Measurements from ENCODE around the gene KCNH2. TPM values are rescaled to one million over a fixed set of nuclear protein-coding genes. Genes with fewer than 3 reads are reported as not detected.

The KCNH2 gene
- total and polyA plus RNA-seq, 2 of the 8 experiments (the other 6 are each of a cell fraction or from before 2014, with no cell fraction given): 8.0 to 15.0 TPM

DNA sequence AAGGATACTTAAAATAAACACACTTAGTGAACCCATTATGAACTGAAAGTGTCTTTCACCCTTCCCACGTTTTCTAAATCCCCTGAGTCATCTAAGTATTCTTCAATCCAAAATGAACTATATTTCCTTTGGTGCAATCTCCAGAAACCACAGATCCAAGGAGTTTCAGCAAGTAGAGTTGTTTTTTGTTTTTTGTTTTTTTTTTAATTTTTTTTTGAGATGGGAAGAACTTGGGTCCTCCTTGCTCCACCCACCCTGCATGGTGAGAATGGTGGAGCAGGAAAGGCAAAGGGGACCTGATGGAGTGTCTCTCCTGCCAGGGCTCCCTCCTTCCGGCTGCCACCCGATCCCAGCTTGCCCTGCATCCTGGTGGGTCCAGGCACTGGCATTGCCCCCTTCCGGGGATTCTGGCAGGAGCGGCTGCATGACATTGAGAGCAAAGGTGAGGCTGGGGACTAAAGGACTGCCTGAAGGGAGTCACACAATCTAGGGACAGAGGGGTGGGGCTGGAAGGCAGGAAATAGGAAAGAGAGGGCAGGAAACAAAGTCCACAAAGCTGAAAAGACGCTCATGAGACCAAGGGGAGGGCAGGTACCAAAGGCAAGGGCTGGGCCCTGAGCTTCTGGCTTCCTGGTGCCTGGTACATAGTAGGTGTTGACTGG is 34.0 kb upstream of the KCNH2 start:
- Histone ChIP-seq H3K4ac (replicated peaks; ENCODE audit: insufficient read length, low read depth, low read length) (no peak overlapping the region), H3K27me3 (replicated peaks in 1 of 4; ENCODE audit: control insufficient read depth in 3 of 4, extremely low read depth in 1 of 4, insufficient read depth in 3 of 4, low read length in 3 of 4) (peaks cover 0 to 8% (median 5%) of the 10 kb centered on the region in 4 experiments; a peak in 6 of 7 replicates), H3K9me3 (ENCODE audit: insufficient read depth in 2 of 2, low read depth in 1 of 2, low read length in 1 of 2) (no peaks in the 10 kb centered on the region), H4K20me1 (replicated peaks in 1 of 2; ENCODE audit: control insufficient read depth in 1 of 2, insufficient read depth in 2 of 2, low read length in 2 of 2) (no peaks in the 10 kb centered on the region), H3K4me3 (ENCODE audit: extremely low read depth in 1 of 4, insufficient read depth in 2 of 4, low read depth in 3 of 4, low read length in 4 of 4) (no peak overlapping the region), H4K91ac (replicated peaks; ENCODE audit: insufficient read length, low read length) (no peak overlapping the region), H2BK120ac (replicated peaks; ENCODE audit: low read depth, low read length) (no peak overlapping the region), H2BK20ac (ENCODE audit: low read length) (no peak overlapping the region), H3K27ac (ENCODE audit: low read depth, low read length) (no peak overlapping the region), H2AFZ (ENCODE audit: low read length) (no peak overlapping the region), H3K79me1 (ENCODE audit: low read depth, low read length) (no peaks in the 10 kb centered on the region; the same call in 1 of the 2 replicates), H3K14ac (ENCODE audit: insufficient read length) (no peak overlapping the region), H2BK15ac (ENCODE audit: low read length) (no peak overlapping the region; the same call in 1 of the 2 replicates), H3K9ac (replicated peaks in 1 of 4; ENCODE audit: extremely low read depth in 1 of 4, low read depth in 3 of 4, low read length in 3 of 4) (no peak overlapping the region), H3K36me3 (ENCODE audit: control insufficient read depth in 2 of 4, insufficient read depth in 4 of 4, low read length in 3 of 4) (no peaks in the 10 kb centered on the region), H4K8ac (ENCODE audit: extremely low read depth, insufficient read depth, low read length) (no peak overlapping the region), H4K5ac (ENCODE audit: insufficient read length, low read depth, low read length) (no peak overlapping the region), H2BK5ac (ENCODE audit: low read depth, low read length) (no peak overlapping the region), H2BK12ac (ENCODE audit: low read depth, low read length) (no peak overlapping the region), H3K4me2 (ENCODE audit: insufficient read depth in 1 of 2, low read depth in 2 of 2, low read length in 2 of 2) (no peak overlapping the region; a peak in 1 of 4 replicates), H3K56ac (replicated peaks; ENCODE audit: insufficient read length, low read depth, low read length) (no peak overlapping the region), H3K23ac (ENCODE audit: insufficient read length) (no peak overlapping the region), H3K18ac (ENCODE audit: extremely low read depth, low read length) (no peak overlapping the region), H3K23me2 (ENCODE audit: low read depth, low read length) (no peaks in the 10 kb centered on the region; the same call in 1 of the 2 replicates), H3K4me1 (replicated peaks in 1 of 4; ENCODE audit: control insufficient read depth in 3 of 4, insufficient read depth in 4 of 4, low read length in 3 of 4) (peaks cover 0 to 31% (median 24%) of the 10 kb centered on the region in 4 experiments; a peak in 6 of 7 replicates), H2AK5ac (ENCODE audit: low read depth, low read length) (no peak overlapping the region), H3K79me2 (ENCODE audit: control insufficient read depth in 1 of 2, insufficient read depth in 2 of 2, low read length in 2 of 2) (no peaks in the 10 kb centered on the region)
- ChIA-PET POLR2A (ENCODE audit: partially characterized antibody) (interaction anchor here (0.6 to 2.5 kb wide), 5 partner anchors 9 to 65 kb away, joined by 3 to 9 read pairs (median 5); no protein-coding TSS in a partner anchor), CTCF (ENCODE audit: partially characterized antibody) (interaction anchor here (0.8 to 11.5 kb wide), 31 partner anchors 9 to 623 kb away, joined by 3 to 142 read pairs (median 5); partner anchors contain the start of genes ABCB8, ATG9B and NOS3)
- no peak for TF ChIP-seq KDM5A (IDR thresholded peaks at IDR 0.05; ENCODE audit: low read length)
- TF ChIP-seq CREB1 (IDR thresholded peaks at IDR 0.05): no peak
- TF ChIP-seq, protein P1, sequence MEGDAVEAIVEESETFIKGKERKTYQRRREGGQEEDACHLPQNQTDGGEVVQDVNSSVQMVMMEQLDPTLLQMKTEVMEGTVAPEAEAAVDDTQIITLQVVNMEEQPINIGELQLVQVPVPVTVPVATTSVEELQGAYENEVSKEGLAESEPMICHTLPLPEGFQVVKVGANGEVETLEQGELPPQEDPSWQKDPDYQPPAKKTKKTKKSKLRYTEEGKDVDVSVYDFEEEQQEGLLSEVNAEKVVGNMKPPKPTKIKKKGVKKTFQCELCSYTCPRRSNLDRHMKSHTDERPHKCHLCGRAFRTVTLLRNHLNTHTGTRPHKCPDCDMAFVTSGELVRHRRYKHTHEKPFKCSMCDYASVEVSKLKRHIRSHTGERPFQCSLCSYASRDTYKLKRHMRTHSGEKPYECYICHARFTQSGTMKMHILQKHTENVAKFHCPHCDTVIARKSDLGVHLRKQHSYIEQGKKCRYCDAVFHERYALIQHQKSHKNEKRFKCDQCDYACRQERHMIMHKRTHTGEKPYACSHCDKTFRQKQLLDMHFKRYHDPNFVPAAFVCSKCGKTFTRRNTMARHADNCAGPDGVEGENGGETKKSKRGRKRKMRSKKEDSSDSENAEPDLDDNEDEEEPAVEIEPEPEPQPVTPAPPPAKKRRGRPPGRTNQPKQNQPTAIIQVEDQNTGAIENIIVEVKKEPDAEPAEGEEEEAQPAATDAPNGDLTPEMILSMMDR (IDR thresholded peaks at IDR 0.05; ENCODE audit: control extremely low read depth in 1 of 3, insufficient read depth in 1 of 3, low read depth in 1 of 3, low read length in 3 of 3): no peak
- TF ChIP-seq POLR2AphosphoS5 (IDR thresholded peaks at IDR 0.05; ENCODE audit: low read depth, low read length): no peak
- TF ChIP-seq SIRT6 (IDR thresholded peaks at IDR 0.05; ENCODE audit: low read length): no peak
- no peak for TF ChIP-seq EGR1 (IDR thresholded peaks at IDR 0.05; ENCODE audit: borderline replicate concordance, low read depth, low read length)
- no peak for TF ChIP-seq KDM4A (IDR thresholded peaks at IDR 0.05; ENCODE audit: low read depth, low read length, severe bottlenecking)
- TF ChIP-seq, protein P2, sequence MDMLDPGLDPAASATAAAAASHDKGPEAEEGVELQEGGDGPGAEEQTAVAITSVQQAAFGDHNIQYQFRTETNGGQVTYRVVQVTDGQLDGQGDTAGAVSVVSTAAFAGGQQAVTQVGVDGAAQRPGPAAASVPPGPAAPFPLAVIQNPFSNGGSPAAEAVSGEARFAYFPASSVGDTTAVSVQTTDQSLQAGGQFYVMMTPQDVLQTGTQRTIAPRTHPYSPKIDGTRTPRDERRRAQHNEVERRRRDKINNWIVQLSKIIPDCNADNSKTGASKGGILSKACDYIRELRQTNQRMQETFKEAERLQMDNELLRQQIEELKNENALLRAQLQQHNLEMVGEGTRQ (IDR thresholded peaks at IDR 0.05; ENCODE audit: low read length): no peak
- DNase-seq (ENCODE audit: low read depth in 1 of 2, low spot score in 2 of 2) (no peak), FAIRE-seq (no peak)
- 86% methylated on average over 6 of the region's 6 CpGs; no CpG with 5 or more reads in 1 of the 2 experiments for WGBS, 2 experiments (ENCODE audit: extremely low coverage in 1 of 2, insufficient coverage in 1 of 2, insufficient read length in 1 of 2, insufficient replicate concordance in 2 of 2, low coverage in 1 of 2, low lambda C conversion rate in 2 of 2, missing lambda C conversion rate in 1 of 2)

All from H1 (cell line).